Measurements from ENCODE around the gene PALB2.
A peak's percentile ranks its signal among the peaks of the same experiment; 100 is the strongest.

Gene PALB2

DNA sequence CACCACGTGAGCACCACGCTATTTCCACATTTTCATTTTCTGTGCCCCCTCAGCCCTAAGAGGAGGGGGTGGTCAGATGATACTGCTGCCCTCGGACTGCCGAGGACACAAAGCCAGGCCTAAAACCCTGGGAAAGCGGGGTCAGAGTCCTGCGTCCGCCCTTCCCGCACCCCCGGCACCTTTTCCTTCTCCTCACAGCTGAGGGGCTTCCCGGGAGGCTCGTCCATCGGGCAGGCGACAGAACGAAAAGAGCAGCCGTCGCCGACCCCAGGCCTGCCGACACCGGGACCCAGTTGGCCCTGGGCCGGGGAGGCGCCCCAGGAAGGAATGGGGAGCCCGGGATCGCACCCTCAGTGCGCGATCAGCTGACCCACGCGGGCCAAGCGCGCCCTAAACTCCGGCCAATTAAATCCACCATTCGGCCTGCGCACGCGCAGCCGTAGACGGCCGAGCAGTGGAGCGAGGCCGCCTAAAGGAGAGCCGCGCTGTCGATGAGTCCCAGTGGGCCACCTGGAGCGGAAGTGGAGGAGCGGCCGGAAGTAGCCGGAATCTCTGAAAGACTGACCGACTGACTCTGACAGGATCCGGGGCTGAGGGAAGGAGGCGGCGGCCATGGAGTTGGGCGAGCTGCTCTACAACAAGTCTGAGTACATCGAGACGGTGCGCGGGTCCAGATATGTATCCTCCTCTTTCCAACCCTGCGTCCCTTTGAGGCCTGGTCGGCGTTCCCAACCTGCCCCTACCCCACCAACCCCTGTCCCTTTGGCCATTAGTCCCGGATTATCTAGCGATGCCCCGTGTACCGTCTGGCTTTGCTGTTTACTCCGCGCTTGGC lies at the start of gene PALB2, which contains the start of gene DCTN5:
Gene PALB2, minus strand, starts transcription at position 380 of the 835 bp plus-strand sequence. Its CDS starts 153 bp downstream, at position 227.
Gene DCTN5, plus strand, starts transcription at position 536 of the 835 bp plus-strand sequence. Its CDS starts 77 bp downstream, at position 613.
- H3K4me3 ChIP-seq (ENCODE audit: low read depth, low read length): peak within 1 kb of the TSS; percentile 99

- no peak overlapping the region for H3K4me3 ChIP-seq (ENCODE audit: low read depth, low read length)
These were observed 48.5 kb upstream of the PALB2 start for GRCh38 chr16:23689442-23690187.

DNA sequence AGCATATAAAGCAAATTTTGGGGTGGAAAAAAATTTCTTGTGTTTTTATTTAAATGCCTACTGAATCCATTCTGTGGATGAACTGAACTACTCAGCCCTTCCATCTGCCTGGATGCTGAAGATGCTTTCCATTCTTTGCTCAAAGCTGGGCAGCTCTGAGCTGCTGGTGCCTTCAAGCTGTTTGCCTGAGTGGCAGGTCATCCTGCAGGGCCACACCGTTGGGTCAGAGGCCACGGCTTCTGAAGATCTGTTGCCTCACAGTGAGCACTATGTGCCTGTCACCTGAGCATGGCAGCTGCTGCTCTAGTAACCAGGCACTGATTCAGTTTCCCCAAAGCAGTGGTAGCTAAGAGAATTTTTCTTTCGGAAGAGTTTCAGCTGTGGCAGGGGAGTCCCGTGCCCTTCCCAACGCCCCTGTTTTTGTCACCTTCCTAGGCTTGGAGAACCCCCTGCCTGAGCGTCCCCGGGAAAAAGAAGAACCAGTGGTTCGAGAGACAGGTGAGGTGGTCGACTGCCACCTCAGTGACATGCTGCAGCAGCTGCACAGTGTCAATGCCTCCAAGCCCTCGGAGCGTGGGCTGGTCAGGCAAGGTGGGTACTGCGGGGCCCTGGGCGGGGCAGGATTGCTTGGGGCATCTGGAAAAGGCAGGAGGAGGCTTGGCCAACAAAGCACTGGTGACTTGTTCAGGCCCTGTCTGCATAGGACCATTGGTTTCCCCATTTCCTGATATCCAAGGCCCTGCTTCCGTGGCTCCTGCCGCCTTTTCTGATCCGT lies 46.1 kb upstream of the PALB2 start:
- no peak overlapping the region for H3K4me3 ChIP-seq (ENCODE audit: low read depth, low read length)

- H3K4me3 ChIP-seq (ENCODE audit: low read depth, low read length): no peak overlapping the region
These were observed 42.4 kb upstream of the PALB2 start for GRCh38 chr16:23683487-23683886.

- H3K4me3 ChIP-seq (ENCODE audit: low read depth, low read length): no peak overlapping the region
These were observed 41.1 kb upstream of the PALB2 start for GRCh38 chr16:23682181-23682580.

DNA sequence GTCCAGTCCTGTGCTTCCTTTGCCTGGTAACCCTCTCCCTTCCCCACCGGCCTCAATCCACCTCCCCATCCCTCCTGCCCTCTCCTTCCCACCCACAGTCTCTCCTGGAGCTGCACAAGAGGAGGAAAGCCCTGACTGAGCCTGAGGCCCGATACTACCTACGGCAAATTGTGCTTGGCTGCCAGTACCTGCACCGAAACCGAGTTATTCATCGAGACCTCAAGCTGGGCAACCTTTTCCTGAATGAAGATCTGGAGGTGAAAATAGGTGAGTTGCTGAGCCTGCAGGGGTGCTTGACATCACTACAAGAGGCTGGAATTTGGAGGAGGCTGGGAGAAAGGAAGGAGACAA lies 38.9 kb upstream of the PALB2 start:
- H3K4me3 ChIP-seq (ENCODE audit: low read depth, low read length): peak overlapping the region; percentile 100

DNA sequence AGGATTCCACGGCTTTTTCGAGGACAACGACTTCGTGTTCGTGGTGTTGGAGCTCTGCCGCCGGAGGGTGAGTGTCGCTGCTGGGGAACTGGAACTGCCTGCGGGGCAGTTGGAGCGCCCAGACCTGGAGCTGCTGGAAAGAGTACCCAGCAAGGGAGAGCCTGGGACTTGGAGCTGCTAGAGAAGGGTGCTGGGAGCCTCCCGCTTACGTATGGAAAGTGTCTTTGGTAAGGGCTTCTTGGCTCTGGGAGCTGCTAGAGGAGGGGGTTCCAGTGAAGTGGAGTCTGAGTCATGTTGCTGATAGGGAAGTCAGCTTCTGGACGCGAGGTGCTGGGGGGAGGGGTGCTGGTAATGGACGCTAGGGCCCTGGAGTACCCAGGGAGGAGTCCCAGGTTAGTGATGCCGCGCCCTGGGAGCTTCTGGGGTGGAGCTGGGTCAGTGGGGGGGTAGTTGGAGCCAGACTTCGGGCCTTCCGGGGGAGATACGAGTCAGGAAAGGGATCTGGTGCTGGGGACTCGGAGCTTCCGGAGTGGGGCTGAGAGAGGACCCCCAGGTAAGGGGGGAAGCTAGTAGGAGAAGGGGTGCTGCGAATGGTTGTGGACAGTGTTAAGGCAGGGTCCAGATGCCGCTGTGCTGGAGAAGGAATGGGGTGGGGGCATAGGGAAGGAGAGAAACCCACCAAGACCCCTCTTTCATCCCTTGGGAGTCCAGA lies 38.3 kb upstream of the PALB2 start:
- peak overlapping the region; percentile 100 for H3K4me3 ChIP-seq (ENCODE audit: low read depth, low read length)

GRCh38 chr16:23678430-23679273 lies 37.5 kb upstream of the PALB2 start, which contains the start of gene PLK1:
TSS of gene PLK1 (plus strand) at chr16:23678889. CDS start at chr16:23678933, 44 bp downstream.
- H3K4me3 ChIP-seq (ENCODE audit: low read depth, low read length): peak within 1 kb of the TSS; percentile 100

GRCh38 chr16:23676924-23677480 lies 35.9 kb upstream of the PALB2 start:
- no peak overlapping the region for H3K4me3 ChIP-seq (ENCODE audit: low read depth, low read length)

DNA sequence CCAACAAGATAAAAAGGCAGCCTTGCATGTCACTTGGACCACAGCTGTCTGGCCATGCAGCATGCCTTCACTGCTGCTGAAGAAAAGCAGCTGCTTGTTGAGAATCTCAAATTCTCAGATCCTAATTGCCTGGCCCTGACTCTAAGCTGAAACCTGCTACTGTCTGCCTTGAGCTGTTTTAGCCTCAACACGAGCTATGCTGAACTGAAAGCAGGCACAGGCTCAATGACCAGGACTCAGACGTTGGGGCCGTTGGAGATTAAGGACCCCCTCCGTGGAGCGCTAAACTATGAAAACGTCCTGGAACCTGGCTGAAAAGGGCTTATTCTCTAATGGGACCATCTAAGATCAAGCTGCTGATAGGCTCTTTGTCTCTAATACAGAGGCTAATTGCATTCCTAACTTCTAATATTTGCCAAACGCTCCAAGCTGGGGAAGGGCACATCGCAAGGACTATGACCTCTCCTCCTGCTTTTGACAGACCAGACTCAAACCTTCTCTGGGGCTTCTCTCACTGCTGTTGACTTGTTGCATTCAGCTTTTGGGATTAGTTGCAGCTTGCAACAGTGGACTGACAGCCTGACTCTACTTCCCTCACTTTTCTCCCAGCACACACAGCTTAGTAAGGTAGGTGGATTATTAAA lies 33.0 kb upstream of the PALB2 start:
- no peak overlapping the region for H3K4me3 ChIP-seq (ENCODE audit: low read depth, low read length)

- H3K4me3 ChIP-seq (ENCODE audit: low read depth, low read length): no peak overlapping the region
These were observed 29.1 kb upstream of the PALB2 start for GRCh38 chr16:23670137-23670776.

DNA sequence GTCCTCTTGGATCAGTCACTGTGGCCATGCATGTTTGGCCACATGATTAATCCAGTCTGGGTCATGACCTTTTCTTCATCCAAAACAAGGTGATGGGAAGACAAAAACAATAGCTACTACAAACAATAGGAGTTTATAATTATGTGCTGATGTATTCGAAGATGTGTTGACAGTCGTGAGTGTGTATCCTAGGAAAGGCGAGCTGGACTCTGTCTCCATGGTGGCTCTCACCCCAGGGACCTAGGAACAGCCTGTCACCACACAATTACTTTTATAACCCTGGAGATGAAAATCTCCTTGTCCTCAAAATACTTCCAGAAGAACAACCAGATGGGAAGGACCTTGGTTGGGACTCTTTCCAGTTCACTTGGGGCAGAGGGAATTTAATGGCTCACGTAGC lies 27.8 kb upstream of the PALB2 start:
- H3K4me3 ChIP-seq (ENCODE audit: low read depth, low read length): no peak overlapping the region

DNA sequence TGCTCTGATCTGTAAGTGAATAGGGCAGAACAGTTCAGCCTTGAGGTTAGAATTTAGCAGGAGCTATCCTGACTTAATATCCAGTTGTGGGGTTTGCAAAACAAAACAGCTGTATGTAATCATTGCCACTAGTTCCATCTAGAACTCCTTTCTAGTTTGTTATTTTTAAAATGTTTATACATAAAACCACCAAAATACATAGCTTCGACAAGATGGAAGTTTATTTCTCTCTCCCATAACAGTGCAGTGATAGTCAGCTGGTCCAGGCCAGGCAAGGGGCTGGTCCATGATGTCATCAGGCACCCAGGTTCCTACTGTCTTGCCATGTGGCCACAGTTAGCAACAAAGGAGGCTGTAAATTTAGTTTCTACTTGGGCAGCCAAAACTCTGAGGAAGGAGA lies 27.1 kb upstream of the PALB2 start:
- no peak overlapping the region for H3K4me3 ChIP-seq (ENCODE audit: low read depth, low read length)

DNA sequence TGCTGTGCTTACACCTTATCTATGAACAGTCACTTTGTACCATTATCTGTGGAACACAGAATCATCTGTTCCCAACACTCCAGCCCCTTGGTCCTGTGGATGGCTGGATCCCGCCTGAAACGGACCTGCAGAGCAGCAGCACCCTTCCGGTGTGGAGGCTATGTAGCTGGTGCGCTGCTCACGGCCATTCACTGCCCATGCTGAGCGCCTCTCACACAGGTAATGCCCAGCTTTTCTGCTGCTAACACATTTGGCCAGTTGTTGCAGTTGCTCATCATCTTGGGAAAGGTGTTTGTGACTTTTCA lies 26.2 kb upstream of the PALB2 start:
- no peak overlapping the region for H3K4me3 ChIP-seq (ENCODE audit: low read depth, low read length)

- no peak overlapping the region for H3K4me3 ChIP-seq (ENCODE audit: low read depth, low read length)
These were observed 25.7 kb upstream of the PALB2 start for GRCh38 chr16:23666571-23667354.

- no peak overlapping the region for H3K4me3 ChIP-seq (ENCODE audit: low read depth, low read length)
These were observed 22.8 kb upstream of the PALB2 start for GRCh38 chr16:23663918-23664317.

GRCh38 chr16:23651943-23652468 lies 10.9 kb upstream of the PALB2 start:
- H3K4me3 ChIP-seq (ENCODE audit: low read depth, low read length): no peak overlapping the region

All from iPS-11a (cell line).